HS-5 (cell line): ENCODE data around the gene EP400.
"Not testable (repeated sequence)": the region's sequence is repeated elsewhere in the genome, so short reads cannot be mapped to it uniquely, and the experiment has no call there.

Experiments
- DNase-seq: peaks from one replicate; pipeline ENCODE4 v3.0.0-alpha.2; 2012; ENCODE audit warnings: low read depth

Gene EP400

DNA sequence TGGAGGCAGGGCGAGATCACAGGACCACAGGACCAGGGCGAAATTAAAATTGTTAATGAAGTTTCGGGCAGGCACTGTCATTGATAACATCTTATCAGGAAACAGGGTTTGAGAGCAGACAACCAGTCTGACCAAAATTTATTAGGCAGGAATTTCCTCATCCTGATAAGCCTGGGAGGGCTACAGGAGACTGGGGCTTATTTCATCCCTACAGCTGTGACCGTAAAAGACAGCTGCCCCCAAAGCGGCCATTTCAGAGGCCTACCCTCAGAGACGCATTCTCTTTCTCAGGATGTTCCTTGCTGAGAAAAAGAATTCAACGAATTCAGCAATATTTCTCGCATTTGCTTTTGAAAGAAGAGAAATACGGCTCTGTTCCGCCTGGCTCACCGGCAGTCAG lies 97.9 kb downstream of the EP400 start:
- not testable (repeated sequence) for DNase-seq

- no peak for DNase-seq
Observed at GRCh38 chr12:132049442-132049841, 99.7 kb downstream of the EP400 start.

- DNase-seq, result no peak
Observed at GRCh38 chr12:132049876-132050275, 100.1 kb downstream of the EP400 start.

GRCh38 chr12:132051718-132052117 lies 102.0 kb downstream of the EP400 start:
- not testable (repeated sequence) for DNase-seq

- no peak for DNase-seq
Observed at GRCh38 chr12:132052196-132052932, 102.6 kb downstream of the EP400 start.

- DNase-seq, result no peak
Observed at GRCh38 chr12:132053338-132054330, 103.9 kb downstream of the EP400 start.

GRCh38 chr12:132054983-132055382 lies 105.2 kb downstream of the EP400 start:
- DNase-seq, result no peak

- DNase-seq, result no peak
Observed at GRCh38 chr12:132055535-132056096, 105.9 kb downstream of the EP400 start.

DNA sequence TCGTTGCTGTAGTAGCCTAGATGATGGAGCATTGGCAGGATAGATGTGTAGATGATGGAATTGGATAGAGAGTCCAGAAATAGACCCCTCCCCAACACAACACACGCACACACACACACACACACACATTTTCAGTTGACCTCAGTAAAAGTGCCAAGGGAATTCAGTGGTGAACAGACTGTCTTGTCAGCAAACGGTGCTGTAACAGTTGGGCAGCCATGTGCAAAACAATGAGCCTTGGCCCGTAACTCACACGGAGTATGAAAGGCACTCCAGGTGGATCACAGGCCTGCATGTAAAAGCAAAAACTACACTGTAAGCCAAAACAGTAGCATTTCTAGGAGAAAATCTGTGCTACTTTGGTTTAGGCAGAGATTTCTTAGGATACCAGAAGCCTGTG lies 106.6 kb downstream of the EP400 start:
- DNase-seq, result no peak

DNA sequence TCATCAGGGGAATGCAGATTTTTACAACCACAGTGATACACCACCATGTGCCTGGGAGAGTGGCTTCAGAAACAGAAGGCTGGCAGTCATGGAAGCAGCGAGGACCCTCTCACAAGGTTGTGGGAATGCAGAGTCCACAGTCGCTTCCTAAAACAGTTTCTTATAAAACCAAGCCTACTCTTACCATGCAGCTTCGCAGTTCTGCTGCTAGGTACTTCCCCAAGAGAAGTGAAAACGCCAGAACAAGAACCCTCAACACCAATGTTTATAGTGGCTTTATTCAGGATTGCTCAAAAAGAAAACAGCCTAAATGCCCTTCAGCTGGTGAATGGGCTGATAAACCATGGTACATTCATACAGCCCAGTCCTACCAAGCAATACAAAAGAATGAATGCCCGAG lies 107.2 kb downstream of the EP400 start:
- no peak for DNase-seq

DNA sequence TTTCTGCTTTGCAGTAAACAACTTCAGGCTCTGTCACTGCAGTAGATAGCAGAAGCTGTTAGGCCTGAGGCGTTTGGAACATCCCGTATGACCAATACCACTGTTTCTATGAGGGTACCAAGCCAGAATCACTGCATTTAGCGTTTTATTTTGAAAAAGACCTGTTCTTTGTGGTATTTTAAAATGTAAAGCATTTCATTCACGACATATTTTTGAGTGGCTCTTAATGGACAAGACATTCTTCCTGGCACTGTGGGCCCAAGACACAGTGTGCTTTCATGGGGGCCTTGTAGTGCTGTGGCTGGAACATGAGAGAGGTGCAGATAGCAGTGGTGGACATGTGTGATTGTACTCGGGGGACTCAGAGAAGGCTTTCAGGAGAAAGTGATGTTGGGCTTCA lies 107.9 kb downstream of the EP400 start:
- no peak for DNase-seq

- no peak for DNase-seq
Observed at GRCh38 chr12:132061197-132061596, 111.5 kb downstream of the EP400 start.

DNA sequence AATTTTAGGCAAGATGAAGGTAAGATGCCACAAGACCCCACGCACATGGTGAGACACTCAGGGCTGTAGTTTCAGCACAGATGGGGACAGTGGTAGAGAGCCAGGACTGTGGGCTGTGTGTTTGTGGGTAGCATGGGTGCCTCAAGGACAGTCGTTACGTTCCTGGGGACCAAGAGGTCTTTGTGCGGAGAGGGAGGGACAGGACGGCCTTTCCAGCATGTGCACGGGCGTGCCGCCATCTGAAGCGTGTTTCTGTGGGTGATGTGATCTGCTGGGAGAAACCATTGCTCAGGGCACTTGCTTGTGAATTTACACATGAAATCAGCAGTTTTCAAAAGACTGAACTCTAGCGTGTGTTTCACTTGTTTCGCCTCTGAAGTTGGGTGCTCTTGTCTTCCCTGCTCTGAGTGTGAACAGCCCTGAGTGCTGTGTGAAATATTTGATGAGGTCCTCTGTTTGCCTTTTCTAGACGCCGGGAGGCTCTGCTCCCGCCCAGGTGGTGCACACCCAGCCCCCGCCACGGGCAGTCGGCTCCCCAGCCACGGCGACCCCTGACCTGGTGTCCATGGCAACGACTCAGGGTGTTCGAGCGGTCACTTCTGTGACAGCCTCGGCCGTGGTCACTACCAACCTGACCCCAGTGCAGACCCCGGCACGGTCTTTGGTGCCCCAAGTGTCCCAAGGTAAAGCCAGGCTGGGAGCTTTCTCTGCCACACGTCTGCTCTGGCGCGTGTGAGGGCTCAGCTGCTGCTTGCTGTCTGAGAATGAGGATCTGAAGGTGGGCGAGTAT lies 112.1 kb downstream of the EP400 start:
- no peak for DNase-seq

GRCh38 chr12:132062481-132062880 lies 112.7 kb downstream of the EP400 start:
- no peak for DNase-seq

DNA sequence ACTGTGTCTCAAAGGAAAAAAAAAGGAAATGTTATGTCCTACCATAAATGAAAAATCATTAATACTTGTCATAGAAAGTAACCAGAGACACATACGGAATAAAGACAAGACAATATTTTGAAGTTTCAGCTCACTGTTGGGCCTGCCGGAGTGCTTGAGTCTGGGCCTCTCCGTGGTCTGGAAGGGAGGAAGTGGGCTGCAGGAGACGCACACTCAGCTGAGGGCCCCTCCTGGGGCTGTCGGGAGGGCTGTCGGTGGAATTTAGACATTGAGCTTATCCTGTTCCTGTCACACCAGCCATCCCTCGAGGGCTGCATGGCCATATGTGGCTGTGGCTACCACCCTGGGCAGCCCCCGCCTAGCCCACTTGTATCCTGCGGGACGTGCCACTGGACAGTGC lies 113.7 kb downstream of the EP400 start:
- DNase-seq, result no peak

GRCh38 chr12:132064631-132065030 lies 114.9 kb downstream of the EP400 start:
- no peak for DNase-seq

- DNase-seq, result no peak
Observed at GRCh38 chr12:132065203-132065602, 115.5 kb downstream of the EP400 start.

DNA sequence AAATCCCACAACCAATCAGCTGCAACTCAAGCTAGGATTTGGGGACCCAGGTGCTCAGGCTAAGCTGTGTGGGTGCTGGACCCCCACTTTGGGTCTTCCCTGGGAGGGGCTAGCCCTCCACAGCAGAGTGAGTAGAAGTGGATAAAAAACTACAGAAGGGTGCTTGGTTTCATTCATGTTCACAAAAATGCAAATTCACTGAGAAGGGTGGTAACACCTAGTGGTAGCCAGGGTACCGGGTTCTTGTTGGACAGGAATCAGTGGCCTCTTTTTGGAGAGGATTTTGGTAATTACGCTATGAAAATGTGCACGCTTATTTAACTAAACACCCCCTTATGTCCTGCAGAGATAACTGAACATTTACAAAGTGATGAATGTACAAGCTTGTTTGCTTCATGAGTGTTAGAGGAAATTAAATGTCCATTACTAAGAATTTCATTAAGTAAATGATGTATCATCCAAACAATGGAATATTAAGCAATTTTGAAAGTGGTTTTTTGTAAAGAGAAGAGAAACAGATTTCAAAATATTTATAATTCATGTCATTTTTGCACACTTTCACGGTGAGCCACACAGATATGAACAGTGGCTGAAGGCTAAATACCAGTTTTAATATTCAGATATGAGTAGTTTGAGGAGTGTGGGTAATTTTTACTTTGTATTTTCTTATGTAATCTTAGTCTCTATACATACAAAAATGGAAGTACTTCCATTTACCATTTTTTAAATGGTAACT lies 116.0 kb downstream of the EP400 start:
- DNase-seq, result no peak

- DNase-seq, result no peak
Observed at GRCh38 chr12:132066345-132066685, 116.6 kb downstream of the EP400 start.

- DNase-seq, result no peak
Observed at GRCh38 chr12:132066749-132067148, 117.0 kb downstream of the EP400 start.

GRCh38 chr12:132067182-132067581 lies 117.4 kb downstream of the EP400 start:
- no peak for DNase-seq
